ENCODE measurements around the gene CNTN5.
"Not testable (repeated sequence)": the region's sequence is repeated elsewhere in the genome, so short reads cannot be mapped to it uniquely, and the experiment has no call there.

CNTN5 gene

DNA sequence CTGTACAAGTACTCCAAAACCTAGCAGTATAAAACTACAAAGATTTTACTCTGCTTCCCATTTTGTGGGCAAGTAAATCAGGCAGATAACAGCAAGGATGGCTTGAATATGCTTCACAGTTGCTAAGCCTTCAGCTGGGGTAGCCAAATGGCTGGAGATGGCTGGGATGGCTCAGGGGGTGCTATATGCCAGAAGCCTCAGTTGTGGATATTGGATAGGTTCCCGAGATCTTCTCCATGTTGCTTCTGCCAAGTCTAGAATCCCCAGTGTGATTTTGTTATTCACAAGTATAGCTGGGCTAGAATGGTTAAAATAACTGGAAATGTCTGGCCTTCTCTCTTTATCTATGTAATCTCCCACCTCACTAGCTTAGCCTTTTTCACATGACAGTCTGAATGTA is 1194.0 kb downstream of the CNTN5 start:
- no peak for DNase-seq (ENCODE audit: low spot score)

GRCh38 chr11:100220801-100221200 is 1200.1 kb downstream of the CNTN5 start:
- no peak for DNase-seq (ENCODE audit: low spot score)

GRCh38 chr11:100221791-100222190 is 1201.0 kb downstream of the CNTN5 start:
- no peak for DNase-seq (ENCODE audit: low spot score)

DNA sequence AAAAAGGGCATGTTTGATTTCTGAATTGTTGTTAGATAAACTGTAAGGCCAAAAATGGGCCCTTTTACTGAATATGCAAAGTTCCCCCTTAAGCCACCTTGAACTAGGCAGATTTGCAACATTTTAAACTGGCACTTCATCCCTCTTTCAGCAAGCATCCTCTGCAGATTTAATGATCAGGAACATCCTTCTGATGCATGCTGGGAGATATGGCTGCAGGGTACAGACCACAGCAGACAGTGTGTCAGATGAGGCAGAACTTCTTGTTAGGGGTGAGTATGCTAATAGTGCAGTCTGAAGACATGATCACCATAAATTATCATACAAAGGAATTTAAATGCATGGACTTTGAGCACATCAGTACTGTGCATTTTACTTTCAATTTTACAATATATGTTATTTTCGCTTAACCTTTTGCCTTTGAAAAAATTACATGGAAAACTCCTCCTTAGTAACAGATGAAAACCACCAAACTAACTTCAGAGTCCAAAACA is 1203.8 kb downstream of the CNTN5 start:
- no peak for DNase-seq (ENCODE audit: low spot score)

DNA sequence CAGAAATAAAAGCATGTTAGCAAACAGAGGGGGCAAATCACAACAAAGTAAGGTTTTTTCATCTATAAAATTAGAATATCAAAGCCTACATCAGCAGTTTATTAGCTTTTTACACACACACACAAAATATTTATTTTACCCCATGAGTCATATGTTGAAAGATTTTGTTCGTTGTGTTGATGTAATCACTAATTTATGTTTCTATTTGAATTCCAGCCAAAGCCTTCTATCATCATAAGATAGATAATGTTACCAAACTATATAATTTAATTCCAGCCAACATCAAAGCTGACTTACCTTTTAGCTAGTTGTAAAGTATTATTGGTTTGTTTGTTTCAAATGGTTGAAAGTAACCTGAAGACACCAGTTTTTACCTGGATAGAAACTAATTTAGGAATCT is 1208.3 kb downstream of the CNTN5 start:
- no peak for DNase-seq (ENCODE audit: low spot score)

DNA sequence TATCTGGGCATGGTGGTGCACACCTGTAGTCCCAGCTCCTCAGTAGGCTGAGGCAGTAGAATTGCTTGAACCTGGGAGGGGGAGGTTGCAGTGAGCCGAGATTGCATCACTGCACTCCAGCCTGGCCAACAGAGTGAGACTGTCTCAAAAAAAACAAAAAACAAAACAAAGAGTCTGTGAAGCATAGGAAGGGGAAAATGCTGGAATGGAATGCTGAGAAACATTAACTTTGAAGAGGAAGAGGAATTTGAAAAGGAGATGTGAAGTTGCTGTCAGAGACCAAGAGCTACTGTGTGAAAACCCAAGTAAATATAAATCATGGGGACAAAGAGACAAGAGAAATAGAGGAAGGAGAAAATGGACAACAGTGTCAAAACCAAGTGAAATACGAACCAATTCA is 1211.3 kb downstream of the CNTN5 start:
- DNase-seq (ENCODE audit: low spot score) = no peak

DNA sequence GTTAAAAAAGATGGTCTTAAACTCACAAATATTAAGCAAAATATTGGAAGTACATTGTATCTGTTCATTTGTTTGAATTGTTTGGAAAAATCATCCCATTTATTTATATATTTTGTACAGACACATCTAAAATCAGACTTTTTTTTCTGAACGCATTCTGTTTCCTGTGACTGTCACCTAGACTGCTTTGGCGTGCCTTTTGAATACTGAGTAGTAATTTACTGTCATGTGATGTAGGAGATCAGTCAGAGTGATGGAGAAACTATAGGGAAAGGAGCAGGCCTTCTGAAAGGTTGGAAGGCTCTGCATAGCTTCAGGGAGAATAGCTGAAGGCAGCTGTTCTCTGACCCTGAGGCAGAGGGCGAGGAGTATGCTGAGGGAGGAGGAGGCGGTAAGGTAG is 1214.3 kb downstream of the CNTN5 start:
- no peak for DNase-seq (ENCODE audit: low spot score)

DNA sequence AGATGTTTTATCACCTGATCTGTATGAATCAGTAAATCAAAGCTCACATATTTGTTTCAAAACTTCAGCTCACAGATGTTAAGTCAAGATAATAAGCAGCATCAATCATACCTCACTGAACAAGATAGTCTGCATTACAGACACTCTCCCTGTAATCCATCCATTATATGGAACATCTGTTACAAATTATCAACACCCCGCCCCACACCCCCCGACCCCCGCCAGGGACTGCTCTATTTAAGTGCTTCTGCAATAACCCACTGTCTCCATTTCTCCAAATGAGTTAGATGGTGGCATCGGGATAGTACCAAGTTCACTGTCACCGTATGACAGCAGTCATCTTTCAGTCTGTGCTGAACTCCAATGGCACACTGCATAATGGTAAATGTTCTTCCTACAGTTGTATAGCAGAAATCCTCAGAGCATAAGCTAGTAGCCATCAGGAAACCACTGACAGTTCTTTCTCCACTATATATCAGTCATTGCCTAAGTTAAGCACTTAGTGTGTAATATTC is 1219.3 kb downstream of the CNTN5 start:
- no peak for DNase-seq (ENCODE audit: low spot score)

- no peak for DNase-seq (ENCODE audit: low spot score)
Observed at GRCh38 chr11:100247704-100248103, 1227.0 kb downstream of the CNTN5 start.

GRCh38 chr11:100257238-100257803 is 1236.6 kb downstream of the CNTN5 start:
- DNase-seq (ENCODE audit: low spot score) = not testable (repeated sequence)

DNA sequence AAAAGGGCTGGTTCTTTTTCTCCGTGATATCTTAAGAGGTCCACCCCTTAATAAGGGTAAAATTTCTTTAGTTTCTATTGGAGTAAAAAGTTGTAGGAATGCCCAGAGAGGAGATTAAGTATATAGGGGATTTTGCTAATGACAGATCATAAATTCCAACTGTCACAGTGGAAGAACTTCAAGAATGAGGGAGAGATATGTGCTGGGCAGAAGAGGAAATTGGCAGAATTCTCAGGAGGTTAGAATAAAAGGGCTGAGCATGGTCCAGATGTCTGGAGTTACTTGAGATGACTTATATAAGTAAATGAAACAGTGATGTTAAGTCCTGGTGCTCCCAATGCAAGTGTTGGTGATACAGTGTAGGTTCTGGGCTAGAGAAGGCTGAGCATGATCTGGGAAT is 1248.8 kb downstream of the CNTN5 start:
- no peak for DNase-seq (ENCODE audit: low spot score)

DNA sequence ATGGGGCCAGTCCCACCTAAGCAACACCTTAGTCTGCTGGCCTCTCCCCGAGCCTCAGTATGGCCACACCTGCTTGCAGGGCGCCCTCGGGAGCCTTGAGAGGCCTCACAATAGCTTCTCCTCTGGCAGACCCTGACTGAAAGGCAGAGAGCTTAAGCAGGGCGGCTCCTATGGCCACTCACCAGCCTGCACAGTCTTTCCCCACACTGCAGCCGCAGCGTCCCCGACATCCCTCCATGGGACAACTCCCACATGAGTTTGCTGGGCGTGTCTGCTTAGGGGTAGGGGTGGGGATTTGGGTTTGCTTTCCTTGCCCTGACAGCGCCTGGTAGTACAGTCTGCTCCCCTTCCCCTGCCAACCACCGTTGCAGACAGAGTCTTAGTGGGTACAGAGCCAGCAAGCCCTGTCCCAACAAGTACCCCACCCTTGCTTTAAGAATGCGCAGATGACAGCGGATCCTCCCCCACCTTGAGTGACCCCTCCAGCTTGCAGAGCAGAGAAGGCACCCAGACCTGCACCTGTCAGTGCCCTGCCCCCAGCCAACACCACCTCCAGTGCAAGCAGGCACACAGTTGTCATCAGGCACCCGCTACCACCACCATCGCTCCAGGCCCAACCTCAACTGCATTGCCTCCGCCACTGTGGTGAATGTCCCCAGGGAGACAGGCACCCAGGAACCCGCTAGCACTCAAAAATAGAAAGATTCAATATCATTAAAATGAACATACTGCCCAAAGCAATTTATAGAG is 1252.5 kb downstream of the CNTN5 start:
- no peak for DNase-seq (ENCODE audit: low spot score)

GRCh38 chr11:100274466-100274865 is 1253.7 kb downstream of the CNTN5 start:
- DNase-seq (ENCODE audit: low spot score) = not testable (repeated sequence)

- DNase-seq (ENCODE audit: low spot score) = no peak
Observed at GRCh38 chr11:100294748-100295147, 1274.0 kb downstream of the CNTN5 start.

DNA sequence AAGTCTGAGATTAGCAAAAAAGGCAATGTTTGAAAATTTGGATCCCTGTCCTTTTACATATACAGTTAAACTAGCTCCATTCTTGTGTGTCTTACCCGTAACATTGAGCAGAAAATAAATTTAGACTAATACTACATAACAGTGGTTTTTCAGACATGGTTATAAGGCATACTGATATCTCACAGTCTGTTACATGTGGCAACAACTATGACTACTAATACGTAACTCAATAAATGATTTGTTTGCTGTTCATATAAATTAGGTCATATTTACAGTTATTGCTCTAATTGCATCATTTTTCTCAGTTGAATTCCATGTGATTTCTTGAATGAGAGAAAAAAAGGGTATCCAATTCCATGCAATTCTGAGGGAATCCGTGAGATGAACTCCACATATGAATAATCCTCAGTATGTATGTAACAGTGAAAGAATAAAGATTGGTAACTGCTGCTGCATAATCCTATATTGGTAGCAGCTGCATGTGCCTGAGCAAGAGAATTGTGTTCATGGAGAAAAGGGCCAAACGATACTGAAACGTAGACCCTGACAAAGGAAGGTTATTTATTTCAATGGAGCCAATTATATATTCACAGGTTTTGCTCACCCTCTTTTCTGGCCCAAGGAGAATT is 1275.4 kb downstream of the CNTN5 start:
- no peak for DNase-seq (ENCODE audit: low spot score)

- no peak for DNase-seq (ENCODE audit: low spot score)
Observed at GRCh38 chr11:100297516-100297915, 1276.8 kb downstream of the CNTN5 start.

GRCh38 chr11:100302824-100303223 is 1282.1 kb downstream of the CNTN5 start:
- DNase-seq (ENCODE audit: low spot score) = no peak

DNA sequence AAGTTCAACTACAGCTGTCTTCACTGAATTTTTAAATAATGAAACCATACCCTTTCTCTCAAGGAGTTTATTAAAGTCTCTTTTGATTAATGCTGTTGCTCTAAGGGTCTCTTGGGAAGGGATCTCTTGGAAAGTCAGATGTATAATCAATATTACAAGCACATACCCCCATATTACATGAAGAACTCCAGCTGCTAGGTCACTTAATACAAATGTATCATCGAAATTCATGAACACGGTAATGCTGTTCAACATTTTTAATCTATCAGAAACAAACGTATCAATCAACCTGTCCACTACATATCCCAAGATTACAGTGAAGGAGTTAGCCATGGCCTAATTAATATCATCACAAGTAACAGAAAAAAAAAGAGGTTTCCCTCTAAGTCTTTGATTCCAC is 1283.1 kb downstream of the CNTN5 start:
- no peak for DNase-seq (ENCODE audit: low spot score)

DNA sequence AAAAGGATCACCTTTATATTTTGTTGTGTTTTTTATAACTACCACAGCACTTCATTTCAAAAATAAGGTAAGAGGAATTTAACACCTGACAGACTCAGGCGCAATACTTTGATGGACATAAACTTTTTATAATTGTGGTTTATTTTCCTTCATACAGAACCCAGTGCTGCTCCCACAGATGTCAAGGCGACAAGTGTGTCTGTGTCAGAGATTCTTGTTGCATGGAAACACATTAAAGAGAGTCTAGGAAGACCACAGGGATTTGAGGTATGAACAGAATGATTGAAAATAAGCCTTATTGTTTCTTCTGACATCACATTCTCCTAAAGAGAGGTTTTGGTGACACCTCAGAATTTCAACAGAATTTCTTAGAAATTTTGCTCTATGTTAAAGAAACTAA is 1287.5 kb downstream of the CNTN5 start:
- no peak for DNase-seq (ENCODE audit: low spot score)

DNA sequence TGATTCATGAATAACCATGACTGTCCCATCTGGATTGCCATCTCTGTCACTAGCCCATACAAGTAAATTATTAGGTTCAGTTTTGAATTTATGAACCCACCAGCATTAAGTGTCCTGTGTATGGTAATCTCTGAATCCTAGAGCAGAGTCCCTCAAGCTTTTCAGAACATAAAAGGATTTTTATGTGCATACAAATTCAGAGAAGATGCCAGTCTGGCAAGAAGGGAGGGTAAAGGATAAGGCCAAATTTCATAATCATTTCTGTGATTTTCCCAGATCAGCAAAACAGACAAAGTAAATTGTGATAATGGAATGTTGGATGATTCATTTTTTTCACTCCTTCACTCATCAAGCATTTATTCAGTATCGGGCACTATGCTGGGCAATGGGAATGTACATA is 1295.2 kb downstream of the CNTN5 start:
- no peak for DNase-seq (ENCODE audit: low spot score)

DNA sequence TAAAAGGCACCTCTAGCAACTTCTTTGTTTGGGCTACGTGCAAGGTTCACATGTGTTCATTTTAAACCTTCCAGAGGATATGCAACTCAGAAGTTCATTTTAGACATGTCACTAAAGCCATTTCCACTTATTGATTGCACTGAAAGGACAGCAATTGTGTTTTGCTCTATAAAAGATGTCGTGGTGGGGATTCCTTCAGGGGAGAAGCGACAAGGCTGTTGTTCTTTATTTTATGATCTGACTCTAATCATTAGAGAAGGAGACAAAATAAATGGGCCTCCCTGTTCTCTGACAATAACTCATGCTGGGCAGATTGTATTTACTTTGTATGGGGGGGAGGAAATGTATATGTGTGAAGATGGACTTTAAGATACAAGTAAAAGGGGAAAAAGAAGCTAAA is 1296.2 kb downstream of the CNTN5 start:
- DNase-seq (ENCODE audit: low spot score) = no peak

GRCh38 chr11:100319691-100320090 is 1298.9 kb downstream of the CNTN5 start:
- no peak for DNase-seq (ENCODE audit: low spot score)
